GM19468 (cell line): ENCODE data around the gene PALLD.

Source experiments
- ATAC-seq: cut with Tn5 transposase; IDR thresholded peaks from one replicate; pipeline ENCODE4 v1.9.1; 2021; ENCODE audit warnings: mild to moderate bottlenecking, moderate library complexity, moderate number of reproducible peaks; ENCODE audit not compliant: unreplicated experiment; ENCODE audit errors: extremely low read depth

Gene PALLD

GRCh38 chr4:168584321-168584771, 87.5 kb downstream of the PALLD start:
- ATAC-seq, result no peak

- ATAC-seq, result peak; percentile 37
Measured at GRCh38 chr4:168585168-168586091, 88.6 kb downstream of the PALLD start.

GRCh38 chr4:168586926-168587325, 90.1 kb downstream of the PALLD start:
- no peak for ATAC-seq

- no peak for ATAC-seq
Measured at GRCh38 chr4:168587411-168588125, 90.7 kb downstream of the PALLD start.

- ATAC-seq, result no peak
Measured at GRCh38 chr4:168588916-168589531, 92.2 kb downstream of the PALLD start.

- no peak for ATAC-seq
Measured at GRCh38 chr4:168592676-168593075, 95.8 kb downstream of the PALLD start.

- no peak for ATAC-seq
Measured at GRCh38 chr4:168593399-168593798, 96.5 kb downstream of the PALLD start.

GRCh38 chr4:168594121-168594520, 97.3 kb downstream of the PALLD start:
- no peak for ATAC-seq

- ATAC-seq, result no peak
Measured at GRCh38 chr4:168598191-168598590, 101.3 kb downstream of the PALLD start.

- no peak for ATAC-seq
Measured at GRCh38 chr4:168600796-168601583, 104.1 kb downstream of the PALLD start.

- no peak for ATAC-seq
Measured at GRCh38 chr4:168601899-168602298, 105.0 kb downstream of the PALLD start.

GRCh38 chr4:168604496-168605373, 107.9 kb downstream of the PALLD start:
- no peak for ATAC-seq

GRCh38 chr4:168605411-168605810, 108.6 kb downstream of the PALLD start:
- no peak for ATAC-seq

- no peak for ATAC-seq
Measured at GRCh38 chr4:168607215-168607614, 110.4 kb downstream of the PALLD start.

GRCh38 chr4:168608771-168609170, 111.9 kb downstream of the PALLD start:
- no peak for ATAC-seq

- ATAC-seq, result no peak
Measured at GRCh38 chr4:168609369-168609768, 112.5 kb downstream of the PALLD start.

GRCh38 chr4:168610911-168611530, 114.2 kb downstream of the PALLD start:
- ATAC-seq, result no peak

- no peak for ATAC-seq
Measured at GRCh38 chr4:168612450-168613135, 115.7 kb downstream of the PALLD start.
